ENCODE data around the gene GLT6D1.

Gene GLT6D1

DNA sequence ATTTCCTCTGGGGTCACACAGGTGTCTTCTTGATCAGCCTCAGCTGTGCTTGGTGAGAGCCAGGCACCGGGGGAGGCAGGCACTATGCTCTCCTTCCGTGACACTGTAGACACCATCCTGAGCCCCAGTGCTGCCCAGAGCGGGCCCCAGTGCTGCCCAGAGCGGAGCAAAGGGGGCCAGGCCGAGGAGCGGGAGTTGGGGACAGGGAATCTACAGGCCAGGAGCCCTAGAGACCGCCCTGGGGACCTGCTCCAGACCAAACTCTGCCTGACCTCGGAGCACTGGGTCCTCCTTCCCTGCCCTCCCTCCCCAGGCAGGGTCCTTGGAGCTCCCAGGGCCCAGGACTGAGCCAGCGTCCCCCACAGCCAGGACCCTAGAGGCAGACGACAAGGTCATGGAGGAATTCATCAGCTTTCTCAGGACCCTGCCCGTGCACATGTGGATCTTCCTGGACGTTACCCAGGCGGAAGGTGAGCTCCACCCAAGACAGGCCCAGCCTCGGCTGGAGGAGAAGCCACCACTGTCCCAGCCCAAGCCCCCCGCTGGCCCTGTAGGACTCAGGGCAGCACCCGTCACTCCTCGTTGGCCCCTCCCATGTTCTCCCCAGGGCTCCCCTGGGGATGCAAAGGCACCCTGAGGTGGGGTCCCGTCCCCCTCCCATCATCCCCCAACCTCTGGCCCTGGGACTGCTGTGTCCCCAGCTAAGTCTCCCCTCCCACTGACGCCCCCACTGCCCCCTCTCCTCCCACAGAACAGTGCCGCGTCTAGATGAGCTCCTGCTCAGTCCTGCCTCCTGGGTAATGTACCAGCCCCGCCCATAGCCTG, 47.6 kb downstream of the GLT6D1 start:
- H3K4me3 ChIP-seq (ENCODE audit: low read length in 2 of 2): no peak overlapping the region
- no peak overlapping the region for H3K27ac ChIP-seq (ENCODE audit: low read length)
- H3K4me1 ChIP-seq (ENCODE audit: control insufficient read depth, insufficient read depth, low read length): no peaks in the 10 kb centered on the region
- H3K9me3 ChIP-seq (ENCODE audit: control insufficient read depth in 2 of 2, low read length in 2 of 2): peaks cover 0 to 4% of the 10 kb centered on the region in 2 donors
- no peak overlapping the region for H3K9ac ChIP-seq (ENCODE audit: low read length in 2 of 2)
- H3K27me3 ChIP-seq (ENCODE audit: control insufficient read depth in 1 of 2, insufficient read depth in 2 of 2, low read length in 2 of 2): peaks cover 9 to 11% of the 10 kb centered on the region in 2 donors
- H3K36me3 ChIP-seq (ENCODE audit: control insufficient read depth in 2 of 2, insufficient read depth in 2 of 2, low read length in 2 of 2): no peaks in the 10 kb centered on the region

DNA sequence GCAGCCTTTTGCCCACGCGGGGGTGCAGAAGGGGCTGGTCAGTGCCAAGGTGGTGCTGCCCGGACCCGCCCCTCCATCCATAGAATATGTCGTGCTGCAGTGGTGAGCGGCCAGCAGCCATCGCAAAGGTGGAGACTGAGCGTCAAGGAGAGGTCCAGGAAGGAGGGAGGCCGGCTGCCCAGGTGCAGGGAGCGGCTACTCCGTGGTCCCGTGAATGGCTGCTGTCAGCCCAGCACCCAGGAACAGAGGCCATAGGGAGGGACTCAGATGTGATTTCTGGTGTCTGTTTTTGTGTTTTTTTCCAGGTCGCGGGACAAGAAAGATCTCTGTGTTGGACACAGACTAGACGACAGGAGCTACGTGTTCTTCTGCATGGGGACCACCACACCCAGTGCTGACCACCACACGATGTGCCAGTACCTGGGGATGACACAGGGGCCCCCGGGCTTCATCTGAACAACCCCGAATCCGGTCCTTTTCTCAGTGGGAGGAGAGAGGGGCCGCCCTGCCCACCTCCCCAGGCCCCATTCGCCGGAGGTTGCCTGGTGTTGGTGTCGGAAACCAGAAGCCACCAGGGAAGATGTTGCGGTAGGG, 48.8 kb downstream of the GLT6D1 start:
- H3K4me1 ChIP-seq (ENCODE audit: control insufficient read depth, insufficient read depth, low read length): no peaks in the 10 kb centered on the region
- peaks cover 9 to 14% of the 10 kb centered on the region in 2 donors for H3K27me3 ChIP-seq (ENCODE audit: control insufficient read depth in 1 of 2, insufficient read depth in 2 of 2, low read length in 2 of 2)
- no peak overlapping the region for H3K27ac ChIP-seq (ENCODE audit: low read length)
- H3K9ac ChIP-seq (ENCODE audit: low read length in 2 of 2): no peak overlapping the region
- H3K4me3 ChIP-seq (ENCODE audit: low read length in 2 of 2): no peak overlapping the region
- no peaks in the 10 kb centered on the region for H3K9me3 ChIP-seq (ENCODE audit: control insufficient read depth in 2 of 2, low read length in 2 of 2)
- no peaks in the 10 kb centered on the region for H3K36me3 ChIP-seq (ENCODE audit: control insufficient read depth in 2 of 2, insufficient read depth in 2 of 2, low read length in 2 of 2)

DNA sequence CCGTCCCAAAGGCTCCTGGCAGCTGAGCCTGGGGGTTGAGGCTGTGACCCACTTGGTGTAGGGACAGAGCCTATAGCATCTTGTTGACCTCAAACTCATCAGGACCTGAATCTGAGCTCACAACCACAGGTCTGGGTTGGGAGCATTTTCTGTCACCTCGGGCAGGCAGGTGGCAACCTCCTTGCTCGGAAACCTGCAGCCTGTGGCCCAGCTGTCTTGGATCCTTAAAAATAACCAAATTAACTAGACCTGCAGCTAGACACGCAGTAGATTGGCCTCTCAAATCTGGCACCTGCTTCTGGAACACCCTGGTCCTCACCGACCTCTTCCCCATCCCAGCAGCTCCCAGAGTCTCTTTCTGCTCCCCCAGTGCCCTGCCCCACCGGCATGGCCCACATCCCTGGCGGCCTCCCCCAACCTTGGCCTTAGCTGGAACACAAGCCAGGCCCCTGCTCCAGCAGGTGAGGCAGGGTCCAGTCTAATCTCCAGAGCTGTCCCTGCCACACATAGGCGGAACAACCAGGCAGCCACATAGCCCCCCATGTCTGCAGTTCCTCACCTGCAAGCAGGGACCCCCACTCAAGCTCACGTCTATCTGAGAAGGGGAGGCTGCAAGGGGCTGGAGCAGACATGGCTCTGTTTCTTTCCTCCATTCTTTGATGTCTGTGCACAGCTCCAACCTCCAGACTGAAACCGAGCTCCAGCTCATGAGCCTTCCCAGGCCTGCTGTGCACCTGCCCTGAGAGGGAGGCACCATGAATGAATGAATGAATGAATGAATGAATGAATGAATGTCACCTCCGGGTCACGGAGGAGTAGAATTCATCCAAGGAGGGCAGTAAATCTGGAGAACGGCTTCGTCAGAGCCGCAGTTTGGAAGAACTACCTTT, 49.5 kb downstream of the GLT6D1 start:
- no peak overlapping the region for H3K9ac ChIP-seq (ENCODE audit: low read length in 2 of 2)
- H3K4me3 ChIP-seq (ENCODE audit: low read length in 2 of 2): no peak overlapping the region
- no peaks in the 10 kb centered on the region for H3K4me1 ChIP-seq (ENCODE audit: control insufficient read depth, insufficient read depth, low read length)
- peaks cover 9 to 14% of the 10 kb centered on the region in 2 donors for H3K27me3 ChIP-seq (ENCODE audit: control insufficient read depth in 1 of 2, insufficient read depth in 2 of 2, low read length in 2 of 2)
- H3K27ac ChIP-seq (ENCODE audit: low read length): no peak overlapping the region
- no peaks in the 10 kb centered on the region for H3K36me3 ChIP-seq (ENCODE audit: control insufficient read depth in 2 of 2, insufficient read depth in 2 of 2, low read length in 2 of 2)
- no peaks in the 10 kb centered on the region for H3K9me3 ChIP-seq (ENCODE audit: control insufficient read depth in 2 of 2, low read length in 2 of 2)

DNA sequence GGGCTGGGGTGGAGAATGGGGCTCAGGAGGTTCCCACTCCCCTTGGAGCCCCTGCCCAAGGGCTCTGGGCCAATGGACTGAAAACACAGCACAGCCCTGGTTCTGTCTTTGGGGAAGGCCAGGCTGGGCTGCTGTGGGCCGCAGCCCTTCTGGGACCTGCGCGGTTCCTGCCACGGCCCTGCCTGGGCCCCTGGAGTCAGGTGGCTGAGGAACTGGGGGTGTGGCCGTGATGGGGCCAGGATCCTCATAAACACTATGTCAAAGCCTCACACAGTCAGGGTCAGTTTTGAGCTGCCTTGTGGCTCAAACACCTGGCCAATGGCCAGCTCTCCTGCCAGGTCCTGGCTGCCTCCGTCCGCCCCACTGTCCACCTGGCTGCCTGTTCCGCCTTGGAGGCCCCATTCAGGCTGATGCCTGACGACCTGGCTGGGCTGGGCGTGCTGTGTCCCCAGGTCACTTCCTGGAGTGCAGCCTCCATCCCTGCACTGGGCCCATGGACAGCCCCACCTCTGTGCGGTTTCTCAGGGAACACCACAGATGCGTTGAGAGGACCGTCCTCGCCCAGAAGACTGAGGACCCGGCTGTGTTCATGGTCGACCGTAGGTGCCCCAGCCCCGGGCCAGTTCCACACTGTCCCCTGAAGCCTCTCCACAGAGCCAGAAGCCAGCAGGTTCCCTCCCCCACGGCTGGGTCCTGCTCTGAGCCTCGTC, 50.3 kb downstream of the GLT6D1 start:
- Histone ChIP-seq H3K27ac (ENCODE audit: low read length) (no peak overlapping the region), H3K27me3 (ENCODE audit: control insufficient read depth in 1 of 2, insufficient read depth in 2 of 2, low read length in 2 of 2) (peaks cover 9 to 17% of the 10 kb centered on the region in 2 donors), H3K9ac (ENCODE audit: low read length in 2 of 2) (no peak overlapping the region), H3K4me1 (ENCODE audit: control insufficient read depth, insufficient read depth, low read length) (no peaks in the 10 kb centered on the region), H3K4me3 (ENCODE audit: low read length in 2 of 2) (no peak overlapping the region), H3K9me3 (ENCODE audit: control insufficient read depth in 2 of 2, low read length in 2 of 2) (no peaks in the 10 kb centered on the region), H3K36me3 (ENCODE audit: control insufficient read depth in 2 of 2, insufficient read depth in 2 of 2, low read length in 2 of 2) (no peaks in the 10 kb centered on the region)

DNA sequence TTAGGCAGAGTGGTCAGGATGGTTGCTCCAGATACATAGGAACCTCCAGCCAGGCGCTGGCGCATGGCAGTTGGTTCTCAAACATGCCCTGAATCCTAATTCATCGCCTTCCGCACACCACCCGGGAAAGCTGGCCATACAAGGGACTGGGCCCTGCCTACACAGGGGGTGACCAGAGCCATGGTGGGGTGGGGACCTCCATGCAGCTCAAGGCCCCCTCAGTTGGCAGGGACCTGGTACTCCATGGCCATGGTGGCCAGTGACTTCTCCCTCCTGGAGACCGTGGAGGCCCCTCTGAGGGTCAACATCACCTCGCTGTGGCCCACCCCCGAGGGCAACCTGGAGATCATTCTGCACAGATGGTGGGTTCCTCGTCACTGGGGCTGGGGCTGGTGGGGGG, 51.0 kb downstream of the GLT6D1 start:
- Histone ChIP-seq H3K9me3 (ENCODE audit: control insufficient read depth in 2 of 2, low read length in 2 of 2) (no peaks in the 10 kb centered on the region), H3K4me3 (ENCODE audit: low read length in 2 of 2) (no peak overlapping the region), H3K9ac (ENCODE audit: low read length in 2 of 2) (no peak overlapping the region), H3K4me1 (ENCODE audit: control insufficient read depth, insufficient read depth, low read length) (no peaks in the 10 kb centered on the region), H3K27me3 (ENCODE audit: control insufficient read depth in 1 of 2, insufficient read depth in 2 of 2, low read length in 2 of 2) (peaks cover 9 to 17% of the 10 kb centered on the region in 2 donors), H3K36me3 (ENCODE audit: control insufficient read depth in 2 of 2, insufficient read depth in 2 of 2, low read length in 2 of 2) (no peaks in the 10 kb centered on the region), H3K27ac (ENCODE audit: low read length) (no peak overlapping the region)

DNA sequence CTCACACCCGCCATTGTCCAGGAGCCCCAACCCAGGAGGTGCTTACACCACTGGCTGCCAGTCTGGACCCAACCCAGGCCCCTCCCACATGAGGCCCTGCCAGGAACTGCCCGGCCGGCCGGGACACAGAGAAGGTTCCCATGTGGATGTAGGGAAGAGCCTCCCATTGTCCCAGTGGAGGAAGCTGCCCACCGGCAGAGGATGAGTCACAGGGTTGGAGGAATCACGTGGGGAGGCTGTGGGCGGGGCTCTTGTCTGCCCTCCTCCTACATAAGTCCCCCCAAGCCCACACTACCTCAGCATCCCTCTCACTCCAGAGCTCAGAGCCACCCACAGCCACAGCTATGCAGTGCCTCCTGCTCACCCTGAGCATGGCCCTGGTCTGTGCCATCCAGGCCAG, 51.7 kb downstream of the GLT6D1 start:
- no peaks in the 10 kb centered on the region for H3K36me3 ChIP-seq (ENCODE audit: control insufficient read depth in 2 of 2, insufficient read depth in 2 of 2, low read length in 2 of 2)
- H3K4me1 ChIP-seq (ENCODE audit: control insufficient read depth, insufficient read depth, low read length): no peaks in the 10 kb centered on the region
- H3K9ac ChIP-seq (ENCODE audit: low read length in 2 of 2): no peak overlapping the region
- no peak overlapping the region for H3K27ac ChIP-seq (ENCODE audit: low read length)
- H3K9me3 ChIP-seq (ENCODE audit: control insufficient read depth in 2 of 2, low read length in 2 of 2): no peaks in the 10 kb centered on the region
- H3K4me3 ChIP-seq (ENCODE audit: low read length in 2 of 2): no peak overlapping the region
- peaks cover 9 to 19% of the 10 kb centered on the region in 2 donors for H3K27me3 ChIP-seq (ENCODE audit: control insufficient read depth in 1 of 2, insufficient read depth in 2 of 2, low read length in 2 of 2)

DNA sequence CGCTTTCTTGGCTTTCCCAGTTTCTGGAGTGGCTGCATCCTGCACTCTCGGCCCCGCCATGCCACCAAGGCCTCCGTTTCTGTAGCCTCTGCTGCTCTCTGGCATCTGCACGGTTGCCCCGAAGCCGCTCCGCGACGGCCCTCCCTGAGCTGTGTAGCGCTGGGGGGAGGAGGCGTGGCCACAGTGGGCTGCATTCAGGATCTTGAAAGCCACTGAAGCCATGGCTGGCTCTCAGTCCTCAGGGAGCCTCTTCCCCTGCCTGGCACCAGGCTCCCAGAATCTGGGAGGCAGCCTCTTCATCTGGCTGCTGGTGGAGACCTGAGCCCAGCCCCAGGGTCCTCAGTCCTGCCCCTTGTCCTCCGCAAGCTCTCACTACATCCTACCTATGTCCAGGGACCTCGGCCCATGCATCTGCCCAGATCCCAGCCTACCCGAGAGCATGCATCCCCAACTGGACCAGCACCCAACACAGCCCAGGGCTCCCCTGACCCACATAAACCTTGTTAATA, 52.7 kb downstream of the GLT6D1 start:
- no peaks in the 10 kb centered on the region for H3K9me3 ChIP-seq (ENCODE audit: control insufficient read depth in 2 of 2, low read length in 2 of 2)
- H3K4me1 ChIP-seq (ENCODE audit: control insufficient read depth, insufficient read depth, low read length): no peaks in the 10 kb centered on the region
- H3K27ac ChIP-seq (ENCODE audit: low read length): no peak overlapping the region
- no peak overlapping the region for H3K4me3 ChIP-seq (ENCODE audit: low read length in 2 of 2)
- no peak overlapping the region for H3K9ac ChIP-seq (ENCODE audit: low read length in 2 of 2)
- peaks cover 7 to 23% of the 10 kb centered on the region in 2 donors for H3K27me3 ChIP-seq (ENCODE audit: control insufficient read depth in 1 of 2, insufficient read depth in 2 of 2, low read length in 2 of 2)
- no peaks in the 10 kb centered on the region for H3K36me3 ChIP-seq (ENCODE audit: control insufficient read depth in 2 of 2, insufficient read depth in 2 of 2, low read length in 2 of 2)

DNA sequence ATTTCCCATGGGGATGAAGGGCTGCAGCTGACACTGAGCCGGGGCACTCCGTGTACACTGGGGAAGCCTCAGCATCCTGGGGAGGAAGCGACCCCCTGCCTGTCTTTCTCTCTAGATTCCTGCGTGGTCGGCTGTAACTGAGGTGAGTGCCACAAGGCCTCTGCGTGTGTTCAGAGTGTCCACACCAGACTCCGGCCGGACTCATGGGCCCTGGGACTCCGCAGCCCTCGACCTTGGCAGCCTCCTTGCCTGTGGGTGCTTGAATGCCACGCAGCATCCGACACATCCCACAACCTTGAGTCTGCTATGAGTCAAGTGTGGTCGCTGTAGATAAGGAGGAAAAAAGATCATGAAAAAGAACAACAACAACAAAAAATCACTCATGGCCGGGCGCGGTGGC, 54.4 kb downstream of the GLT6D1 start:
- Histone ChIP-seq H3K27me3 (ENCODE audit: control insufficient read depth in 1 of 2, insufficient read depth in 2 of 2, low read length in 2 of 2) (peaks cover 0 to 15% of the 10 kb centered on the region in 2 donors), H3K27ac (ENCODE audit: low read length) (no peak overlapping the region), H3K9ac (ENCODE audit: low read length in 2 of 2) (no peak overlapping the region)

DNA sequence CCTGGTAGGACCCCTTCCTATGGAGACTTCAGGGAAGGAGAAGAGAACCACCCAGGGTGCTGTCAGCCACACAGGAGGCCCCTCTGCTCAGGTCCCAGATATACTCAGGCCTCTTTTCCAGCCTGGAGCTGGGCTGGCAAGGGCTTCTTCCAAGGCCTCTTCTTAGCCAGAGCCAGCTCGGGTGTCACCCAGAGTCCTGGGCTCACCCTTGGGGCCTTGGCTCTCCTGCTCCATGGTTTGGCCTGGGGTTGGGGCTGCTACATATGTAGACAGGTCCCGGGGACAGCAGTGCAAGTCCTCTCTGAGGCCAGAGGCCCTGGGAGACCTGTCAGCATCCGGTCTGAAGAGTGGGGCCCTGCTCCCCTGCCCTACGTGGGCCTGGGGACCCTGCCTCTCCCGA, 55.0 kb downstream of the GLT6D1 start:
- Histone ChIP-seq H3K27me3 (ENCODE audit: control insufficient read depth in 1 of 2, insufficient read depth in 2 of 2, low read length in 2 of 2) (peaks cover 0 to 17% of the 10 kb centered on the region in 2 donors), H3K36me3 (ENCODE audit: control insufficient read depth in 2 of 2, insufficient read depth in 2 of 2, low read length in 2 of 2) (no peaks in the 10 kb centered on the region), H3K4me1 (ENCODE audit: control insufficient read depth, insufficient read depth, low read length) (no peaks in the 10 kb centered on the region), H3K4me3 (ENCODE audit: low read length in 2 of 2) (no peak overlapping the region), H3K9ac (ENCODE audit: low read length in 2 of 2) (no peak overlapping the region), H3K9me3 (ENCODE audit: control insufficient read depth in 2 of 2, low read length in 2 of 2) (no peaks in the 10 kb centered on the region), H3K27ac (ENCODE audit: low read length) (no peak overlapping the region)

More for the DNA sequence above, 54.4 kb downstream of the GLT6D1 start:
- Histone ChIP-seq H3K4me3 (ENCODE audit: low read length in 2 of 2) (no peak overlapping the region), H3K9me3 (ENCODE audit: control insufficient read depth in 2 of 2, low read length in 2 of 2) (no peaks in the 10 kb centered on the region), H3K36me3 (ENCODE audit: control insufficient read depth in 2 of 2, insufficient read depth in 2 of 2, low read length in 2 of 2) (no peaks in the 10 kb centered on the region), H3K4me1 (ENCODE audit: control insufficient read depth, insufficient read depth, low read length) (no peaks in the 10 kb centered on the region)

DNA sequence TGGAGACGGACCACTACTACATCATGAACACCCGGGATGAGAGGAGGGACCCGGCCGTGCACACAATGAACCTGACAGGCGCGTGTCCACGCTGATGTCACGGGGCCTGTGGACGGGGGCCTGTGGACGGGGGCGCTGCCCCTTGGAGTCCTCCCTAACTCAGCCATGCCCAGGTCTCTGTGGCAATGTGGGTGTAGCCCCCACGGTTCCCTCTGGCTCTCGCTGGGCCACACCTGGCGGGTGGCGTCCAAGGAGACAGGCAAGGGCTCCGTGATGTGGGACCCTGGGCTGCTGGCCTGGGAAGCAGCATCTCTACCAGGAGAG, 55.7 kb downstream of the GLT6D1 start:
- Histone ChIP-seq H3K9me3 (ENCODE audit: control insufficient read depth in 2 of 2, low read length in 2 of 2) (no peaks in the 10 kb centered on the region), H3K4me3 (ENCODE audit: low read length in 2 of 2) (no peak overlapping the region), H3K9ac (ENCODE audit: low read length in 2 of 2) (no peak overlapping the region), H3K36me3 (ENCODE audit: control insufficient read depth in 2 of 2, insufficient read depth in 2 of 2, low read length in 2 of 2) (no peaks in the 10 kb centered on the region), H3K27me3 (ENCODE audit: control insufficient read depth in 1 of 2, insufficient read depth in 2 of 2, low read length in 2 of 2) (peaks cover 0 to 17% of the 10 kb centered on the region in 2 donors), H3K27ac (ENCODE audit: low read length) (no peak overlapping the region), H3K4me1 (ENCODE audit: control insufficient read depth, insufficient read depth, low read length) (no peaks in the 10 kb centered on the region)
